Stimulated activated CD4-positive, alpha-beta T cell treated with anti-CD3 and anti-CD28 coated beads, Interleukin-1b, Interleukin-23, amount 100 ng/mL, for 24 hours (primary cell): ENCODE measurements around the gene ARL4A.

Source experiments
- DNase-seq, 4 experiments: peaks; one replicate each; pipeline ENCODE4 v3.0.0-alpha.2; 2020; ENCODE audit warnings: low read depth in 4 of 4, low spot score in 1 of 4

Gene ARL4A

DNA sequence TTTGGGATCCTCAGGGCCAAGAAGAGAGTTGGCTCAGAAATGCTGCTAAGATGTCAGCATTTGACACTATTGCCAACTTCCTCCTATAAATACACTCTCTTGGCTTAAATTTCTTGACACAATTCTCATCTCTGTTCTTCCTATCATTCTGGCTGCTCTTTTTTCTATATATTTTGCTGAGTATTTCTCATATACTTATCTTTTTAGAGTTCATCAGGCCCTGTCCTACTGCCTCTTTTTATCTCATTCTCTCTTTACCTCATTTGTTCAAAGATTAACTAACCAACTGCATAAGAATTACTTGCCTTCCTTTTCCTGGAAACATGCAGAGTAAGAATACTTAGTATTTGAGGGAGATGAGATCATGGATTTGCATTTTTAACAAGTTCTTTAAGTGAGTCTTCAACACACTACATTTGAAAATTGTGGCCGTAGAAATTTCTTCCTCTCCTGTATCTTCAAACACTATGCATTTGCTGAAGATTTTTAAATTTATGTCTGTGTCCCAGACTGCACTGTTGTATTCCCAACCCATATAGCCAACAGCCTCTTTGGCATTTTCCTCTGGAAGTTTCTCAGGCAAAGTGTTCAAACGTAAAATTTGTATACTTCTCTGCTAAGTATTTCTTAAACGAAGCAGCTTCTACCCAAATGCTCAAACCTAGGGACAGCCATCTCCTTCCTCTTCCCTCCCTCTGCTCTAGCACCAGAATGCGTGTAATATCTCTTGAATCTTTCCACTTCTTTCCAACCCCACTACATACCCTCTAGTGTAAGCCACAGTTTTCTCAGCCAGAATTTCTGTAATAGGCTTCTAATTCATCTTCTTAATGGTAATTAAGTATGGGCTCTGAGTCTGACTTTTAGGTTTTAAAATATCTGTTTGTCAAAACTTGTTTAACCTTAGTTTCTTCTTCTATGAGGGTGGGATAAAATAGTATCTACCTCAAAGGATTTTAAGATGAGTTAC, 35.5 kb downstream of the ARL4A start:
- no peak for DNase-seq

- DNase-seq, result no peak
These were observed 38.3 kb downstream of the ARL4A start for GRCh38 chr7:12725575-12726316.

DNA sequence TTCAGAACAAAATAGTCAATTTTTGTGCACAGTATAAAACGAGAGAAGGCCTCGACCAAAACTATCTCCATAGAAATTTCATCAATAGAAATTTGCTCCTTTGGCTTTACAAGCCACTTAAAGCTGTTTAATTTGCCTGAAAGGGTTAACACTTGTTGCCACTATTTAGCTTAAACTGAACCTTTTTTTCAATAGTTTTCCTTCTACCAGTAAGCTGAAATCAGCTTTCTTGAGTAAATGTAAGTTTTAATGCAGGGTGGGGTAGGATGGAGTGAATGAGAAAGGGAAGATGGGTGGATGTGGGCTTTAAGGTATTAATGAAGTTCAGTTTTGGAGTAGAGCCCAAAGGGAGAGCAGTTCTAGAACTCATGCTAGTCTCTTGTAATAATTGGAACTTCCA, 39.5 kb downstream of the ARL4A start:
- no peak for DNase-seq

DNA sequence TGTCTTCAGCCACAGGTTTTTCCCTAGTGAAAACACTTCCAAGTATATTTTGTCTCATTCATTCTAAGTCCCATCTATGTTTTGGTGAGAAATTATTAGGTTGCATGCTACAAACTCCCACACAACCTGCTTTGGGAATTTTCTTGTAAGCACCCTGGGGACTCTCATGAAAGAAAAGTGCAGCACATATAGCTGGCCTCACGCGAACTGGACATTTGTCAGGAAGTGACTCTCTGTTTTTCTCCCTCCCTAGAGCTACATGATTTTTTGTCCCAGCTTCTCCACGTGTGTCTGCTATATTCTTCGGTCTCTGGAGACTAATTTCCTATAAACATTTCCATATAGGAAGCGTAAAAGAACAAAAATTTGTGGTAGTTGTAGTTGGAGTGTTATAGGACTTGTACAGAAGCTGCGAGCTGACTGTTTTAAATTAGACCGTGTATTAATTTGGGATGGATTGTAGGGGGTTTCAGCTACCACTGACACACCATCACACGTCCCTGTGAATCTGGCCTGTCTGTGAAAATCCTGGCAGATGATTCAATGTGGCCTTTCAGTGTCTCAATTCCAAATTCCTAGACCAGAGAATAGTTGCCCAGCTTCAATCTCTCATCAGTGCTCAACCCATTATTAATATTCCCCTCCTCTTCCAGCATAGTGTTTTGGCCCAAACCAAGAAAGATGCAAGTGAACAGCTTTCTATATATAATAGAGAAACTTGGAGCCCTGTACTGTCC, 40.2 kb downstream of the ARL4A start:
- no peak for DNase-seq

- DNase-seq, result no peak
These were observed 40.7 kb downstream of the ARL4A start for GRCh38 chr7:12728192-12728538.

- DNase-seq, result no peak
These were observed 41.7 kb downstream of the ARL4A start for GRCh38 chr7:12729112-12729511.

GRCh38 chr7:12730523-12730922, 43.1 kb downstream of the ARL4A start:
- DNase-seq, result no peak

DNA sequence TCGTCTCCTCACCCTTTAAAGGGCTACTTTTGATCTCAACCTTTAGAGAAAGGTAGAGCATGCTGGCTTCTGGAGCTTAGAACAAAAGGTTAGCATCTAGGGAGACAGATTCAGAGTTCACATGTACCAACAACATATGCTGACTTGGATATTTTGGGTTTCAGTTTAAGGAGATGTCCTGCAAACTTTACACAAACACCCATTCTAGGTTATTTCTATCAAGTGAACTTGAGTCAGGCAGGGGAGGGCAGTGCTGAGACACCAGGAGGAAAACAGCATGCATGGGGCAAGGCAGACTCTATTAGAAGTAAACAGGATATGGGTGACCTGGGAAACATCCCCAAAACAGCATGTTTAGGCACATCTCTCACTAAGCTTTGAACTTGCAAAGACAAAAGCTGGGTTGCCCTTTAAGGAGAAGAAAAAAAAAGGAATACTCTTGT, 43.8 kb downstream of the ARL4A start:
- DNase-seq, result no peak

GRCh38 chr7:12731775-12732174, 44.3 kb downstream of the ARL4A start:
- no peak for DNase-seq

DNA sequence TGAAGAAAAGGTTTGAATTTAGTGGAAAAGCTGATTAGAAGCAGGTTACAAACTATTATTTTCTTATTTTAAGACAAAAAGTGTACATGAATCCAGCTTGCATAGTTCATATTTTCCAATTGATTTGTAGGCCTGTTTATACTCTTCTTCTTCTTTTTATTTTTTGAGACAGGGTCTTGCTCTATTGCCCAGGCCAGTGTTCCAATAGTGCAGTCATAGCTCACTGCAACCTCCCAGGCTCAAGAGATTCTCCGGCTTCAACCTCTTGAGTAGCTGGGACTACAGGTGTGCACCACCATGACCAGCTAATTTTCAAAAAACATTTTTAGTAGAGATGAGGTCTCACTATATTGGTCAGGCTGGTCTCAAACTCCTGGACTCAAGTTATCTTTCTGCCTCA, 45.0 kb downstream of the ARL4A start:
- no peak for DNase-seq

- no peak for DNase-seq
These were observed 48.5 kb downstream of the ARL4A start for GRCh38 chr7:12735923-12736322.

DNA sequence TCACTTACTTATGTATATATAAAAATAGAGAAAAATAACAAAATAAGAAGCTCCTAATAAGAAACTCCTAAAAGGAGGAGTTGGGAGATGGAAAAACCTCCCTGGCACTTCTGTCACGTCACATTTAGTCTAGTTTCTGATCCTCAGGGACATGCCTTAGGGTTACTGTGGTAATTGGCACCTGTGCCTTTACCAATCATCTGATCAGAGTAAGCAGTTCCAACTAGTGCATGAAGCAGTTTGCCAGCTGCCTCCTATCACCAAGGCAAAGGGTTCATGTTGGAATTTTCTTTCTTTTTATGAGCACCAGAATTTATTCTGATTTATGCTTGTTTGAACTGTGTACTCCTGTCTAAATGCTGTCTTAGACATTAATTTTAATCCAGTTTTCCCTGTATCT, 49.9 kb downstream of the ARL4A start:
- DNase-seq, result no peak

DNA sequence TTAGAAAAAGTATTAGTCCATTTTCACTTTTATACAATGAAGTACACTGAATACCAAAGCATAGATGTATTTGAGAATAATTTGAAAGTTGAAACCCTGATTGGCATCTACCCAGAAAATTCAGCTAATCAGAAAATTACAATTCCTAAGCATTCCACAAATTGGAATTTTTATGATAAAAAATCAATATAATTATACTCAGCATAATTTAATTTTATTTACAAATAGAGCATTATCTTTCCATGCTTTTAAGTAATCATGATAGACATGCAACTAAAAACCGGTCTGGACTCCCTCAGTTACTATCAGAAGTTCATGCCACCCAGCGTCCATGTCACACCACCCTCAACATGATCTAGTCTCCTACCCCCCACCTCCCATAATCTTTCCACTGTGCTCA, 50.4 kb downstream of the ARL4A start:
- no peak for DNase-seq

DNA sequence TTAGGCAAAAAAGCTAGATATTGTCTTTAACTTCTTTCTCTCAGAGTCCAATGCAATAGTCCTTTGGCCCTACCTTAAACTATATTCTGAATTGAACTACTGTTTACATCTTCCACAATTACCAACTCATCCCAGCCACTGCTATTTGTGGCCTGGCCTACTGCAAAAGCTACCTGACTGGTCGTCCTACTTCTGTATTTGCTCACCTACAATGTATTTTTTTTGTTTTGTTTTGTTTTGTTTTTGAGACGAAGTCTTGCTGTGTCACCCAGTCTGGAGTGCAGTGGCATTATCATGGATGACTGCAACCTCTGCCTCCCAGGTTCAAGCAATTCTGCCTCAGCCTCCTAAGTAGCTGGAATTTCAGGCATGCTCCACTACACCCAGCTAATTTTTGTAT, 51.2 kb downstream of the ARL4A start:
- no peak for DNase-seq
